Esophagus squamous epithelium (tissue), 5 donors: ENCODE data around the gene CPNE4. TPM values are rescaled to one million over a fixed set of nuclear protein-coding genes. Genes with fewer than 3 reads are reported as not detected.
"Not testable (repeated sequence)": the region's sequence is repeated elsewhere in the genome, so short reads cannot be mapped to it uniquely, and the experiment has no call there.

Experiments
- DNase-seq: peaks from one replicate; lab custom pipeline; 2025; lab: John Stamatoyannopoulos, UW
- H3K27ac ChIP-seq, 4 donors: fragments of 200-600 bp; sonication (generic); one replicate each; pipeline ENCODE4 v1.5.1; 2016 to 2019; ENCODE audit warnings: mild to moderate bottlenecking in 1 of 4
- H3K27me3 ChIP-seq, 4 donors: fragments of 200-600 bp; sonication (generic); 1 replicate in 3 of 4; 2 replicates in 1 of 4; pipeline versions ENCODE4 v1.5.1 to v1.6.0; 2017 to 2021; ENCODE audit warnings: antibody characterized with exemption in 1 of 4
- H3K36me3 ChIP-seq, 3 donors: fragments of 200-600 bp; sonication (generic); one replicate each; pipeline ENCODE4 v1.5.1; 2016 to 2019
- H3K4me1 ChIP-seq, 3 donors: fragments of 200-600 bp; sonication (generic); one replicate each; pipeline ENCODE4 v1.5.1; 2017 to 2019
- H3K4me3 ChIP-seq, 4 donors: fragments of 200-600 bp; sonication (generic); 1 replicate in 3 of 4; 2 replicates in 1 of 4; pipeline ENCODE4 v1.5.1; 2016 to 2019; ENCODE audit warnings: mild to moderate bottlenecking in 2 of 4, moderate library complexity in 1 of 4
- H3K9me3 ChIP-seq, 3 donors: fragments of 200-600 bp; sonication (generic); one replicate each; pipeline ENCODE4 v1.5.1; 2016 to 2019
- CTCF ChIP-seq, 6 experiments: fragments of 450-650 bp in 4 of 6; fragments of 200-600 bp in 2 of 6; sonication (generic) in 2 of 6; IDR thresholded peaks; one replicate each; pipeline ENCODE4 v1.5.1; 2016 to 2019; ENCODE audit warnings: antibody characterized with exemption in 6 of 6, mild to moderate bottlenecking in 4 of 6, moderate library complexity in 4 of 6
- POLR2A ChIP-seq, 4 donors: fragments of 450-650 bp; IDR thresholded peaks; one replicate each; pipeline ENCODE4 v1.6.1; 2017; ENCODE audit warnings: antibody characterized with exemption in 4 of 4, mild to moderate bottlenecking in 4 of 4, moderate library complexity in 3 of 4
- WGBS, 2 donors: methylation state at CpG; one replicate each; pipeline ENCODE4 v1.1.5; 2018; 5-methylcytosine and 5-hydroxymethylcytosine counted together
- intact Hi-C: fragments of 100-400 bp; cut with DNase I; formaldehyde crosslinking; loops from one replicate; pipeline ENCODE4 v1.15.0; 2022
- total RNA-seq, 4 donors: library from RNA; depleted of rRNA; stranded (reverse); fragments of >200 nt; gene quantifications; one replicate each; pipeline ENCODE4 v1.1.0, GENCODE V29; 2016
- donor health status: DM: yes; HTN: yes; CAD: no.

CPNE4 gene
- total RNA-seq, 4 donors from 2014 or later, result 0.19 TPM; not detected in 3

- no peak for TF ChIP-seq CTCF (IDR thresholded peaks at IDR 0.05)
- TF ChIP-seq POLR2A (IDR thresholded peaks at IDR 0.05), result no peak
- intact Hi-C loops, result no loop called here
- Histone ChIP-seq H3K4me1 (no peaks in the 10 kb centered on the region), H3K9me3 (no peaks in the 10 kb centered on the region), H3K4me3 (no peak overlapping the region), H3K27me3 (no peaks in the 10 kb centered on the region), H3K36me3 (no peaks in the 10 kb centered on the region), H3K27ac (no peak overlapping the region)
- DNase-seq, result no peak
Observed at GRCh38 chr3:132071043-132071442, 36.2 kb upstream of the CPNE4 start.

GRCh38 chr3:132064114-132064513, 29.3 kb upstream of the CPNE4 start:
- H3K9me3 ChIP-seq, result no peaks in the 10 kb centered on the region
- H3K4me3 ChIP-seq, result no peak overlapping the region
- H3K36me3 ChIP-seq, result no peaks in the 10 kb centered on the region
- TF ChIP-seq POLR2A (IDR thresholded peaks at IDR 0.05) (no peak), CTCF (IDR thresholded peaks at IDR 0.05) (no peak)
- no peak overlapping the region for H3K27ac ChIP-seq
- intact Hi-C loops, result no loop called here
- H3K4me1 ChIP-seq, result no peaks in the 10 kb centered on the region
- DNase-seq, result no peak
- 5 to 8% methylated on average over 3 of the region's 4 CpGs for WGBS, 2 donors
- H3K27me3 ChIP-seq, result no peaks in the 10 kb centered on the region

- WGBS, 2 donors, result 40 to 54% methylated on average over 4 of the region's 4 CpGs
- intact Hi-C loops, result no loop called here
- Histone ChIP-seq H3K36me3 (no peaks in the 10 kb centered on the region), H3K4me3 (no peak overlapping the region), H3K27ac (no peak overlapping the region), H3K4me1 (no peaks in the 10 kb centered on the region), H3K27me3 (no peaks in the 10 kb centered on the region), H3K9me3 (no peaks in the 10 kb centered on the region)
- DNase-seq, result no peak
- no peak for TF ChIP-seq CTCF (IDR thresholded peaks at IDR 0.05)
- TF ChIP-seq POLR2A (IDR thresholded peaks at IDR 0.05), result no peak
Observed at GRCh38 chr3:132062535-132062934, 27.7 kb upstream of the CPNE4 start.

- H3K27me3 ChIP-seq, result no peaks in the 10 kb centered on the region
- H3K27ac ChIP-seq, result no peak overlapping the region
- H3K4me3 ChIP-seq, result no peak overlapping the region
- H3K9me3 ChIP-seq, result no peaks in the 10 kb centered on the region
- no peaks in the 10 kb centered on the region for H3K4me1 ChIP-seq
- intact Hi-C loops, result no loop called here
- TF ChIP-seq CTCF (IDR thresholded peaks at IDR 0.05) (no peak), POLR2A (IDR thresholded peaks at IDR 0.05) (no peak)
- 65 to 87% methylated on average over 1 of the region's 1 CpG for WGBS, 2 donors
- no peak for DNase-seq
- H3K36me3 ChIP-seq, result no peaks in the 10 kb centered on the region
Observed at GRCh38 chr3:132055872-132056271, 21.1 kb upstream of the CPNE4 start.

- Histone ChIP-seq H3K4me1 (no peaks in the 10 kb centered on the region), H3K27ac (no peak overlapping the region), H3K36me3 (no peaks in the 10 kb centered on the region), H3K4me3 (no peak overlapping the region), H3K27me3 (no peaks in the 10 kb centered on the region), H3K9me3 (no peaks in the 10 kb centered on the region)
- no peak for TF ChIP-seq POLR2A (IDR thresholded peaks at IDR 0.05)
- no peak for TF ChIP-seq CTCF (IDR thresholded peaks at IDR 0.05)
- intact Hi-C loops, result no loop called here
- no peak for DNase-seq
- 36 to 40% methylated on average over 1 of the region's 1 CpG for WGBS, 2 donors
Observed at GRCh38 chr3:132047209-132047608, 12.4 kb upstream of the CPNE4 start.

- DNase-seq, H3K27ac ChIP-seq, H3K9me3 ChIP-seq, H3K36me3 ChIP-seq, H3K27me3 ChIP-seq, H3K4me1 ChIP-seq, intact Hi-C loops, H3K4me3 ChIP-seq: not testable (repeated sequence)
- 75 to 92% methylated on average over 1 of the region's 2 CpGs for WGBS, 2 donors
Observed at GRCh38 chr3:132044874-132045273, 10.1 kb upstream of the CPNE4 start.
